Measurements from ENCODE around the gene ISYNA1.

ISYNA1 gene

GRCh38 chr19:18456974-18457373 lies 19.0 kb upstream of the ISYNA1 start:
- Histone ChIP-seq H3K27ac (ENCODE audit: low read depth, low read length) (peak overlapping the region; percentile 79), H3K9ac (ENCODE audit: low read length in 5 of 5) (peak overlapping the region in 1 of 5 donors; percentile 27), H3K4me1 (ENCODE audit: control insufficient read depth in 5 of 5, insufficient read depth in 5 of 5, low read length in 5 of 5) (peaks cover 23 to 51% (median 40%) of the 10 kb centered on the region in 5 donors), H3K27me3 (ENCODE audit: control insufficient read depth in 5 of 5, insufficient read depth in 4 of 5, low read length in 5 of 5) (no peaks in the 10 kb centered on the region), H3K9me3 (ENCODE audit: control insufficient read depth in 5 of 5, low read length in 5 of 5) (no peaks in the 10 kb centered on the region), H3K4me3 (ENCODE audit: low read depth in 1 of 5, low read length in 5 of 5) (no peak overlapping the region), H3K36me3 (ENCODE audit: control insufficient read depth in 5 of 5, insufficient read depth in 5 of 5, low read length in 5 of 5) (peaks cover 0 to 73% (median 36%) of the 10 kb centered on the region in 5 donors)

- Histone ChIP-seq H3K4me1 (ENCODE audit: control insufficient read depth in 5 of 5, insufficient read depth in 5 of 5, low read length in 5 of 5) (peaks cover 20 to 46% (median 35%) of the 10 kb centered on the region in 5 donors), H3K27ac (ENCODE audit: low read depth, low read length) (peak overlapping the region; percentile 79), H3K9me3 (ENCODE audit: control insufficient read depth in 5 of 5, low read length in 5 of 5) (no peaks in the 10 kb centered on the region), H3K36me3 (ENCODE audit: control insufficient read depth in 5 of 5, insufficient read depth in 5 of 5, low read length in 5 of 5) (peaks cover 0 to 73% (median 38%) of the 10 kb centered on the region in 5 donors), H3K27me3 (ENCODE audit: control insufficient read depth in 5 of 5, insufficient read depth in 4 of 5, low read length in 5 of 5) (no peaks in the 10 kb centered on the region), H3K4me3 (ENCODE audit: low read depth in 1 of 5, low read length in 5 of 5) (no peak overlapping the region), H3K9ac (ENCODE audit: low read length in 5 of 5) (no peak overlapping the region)
Observed at GRCh38 chr19:18456279-18456678, 18.3 kb upstream of the ISYNA1 start.

DNA sequence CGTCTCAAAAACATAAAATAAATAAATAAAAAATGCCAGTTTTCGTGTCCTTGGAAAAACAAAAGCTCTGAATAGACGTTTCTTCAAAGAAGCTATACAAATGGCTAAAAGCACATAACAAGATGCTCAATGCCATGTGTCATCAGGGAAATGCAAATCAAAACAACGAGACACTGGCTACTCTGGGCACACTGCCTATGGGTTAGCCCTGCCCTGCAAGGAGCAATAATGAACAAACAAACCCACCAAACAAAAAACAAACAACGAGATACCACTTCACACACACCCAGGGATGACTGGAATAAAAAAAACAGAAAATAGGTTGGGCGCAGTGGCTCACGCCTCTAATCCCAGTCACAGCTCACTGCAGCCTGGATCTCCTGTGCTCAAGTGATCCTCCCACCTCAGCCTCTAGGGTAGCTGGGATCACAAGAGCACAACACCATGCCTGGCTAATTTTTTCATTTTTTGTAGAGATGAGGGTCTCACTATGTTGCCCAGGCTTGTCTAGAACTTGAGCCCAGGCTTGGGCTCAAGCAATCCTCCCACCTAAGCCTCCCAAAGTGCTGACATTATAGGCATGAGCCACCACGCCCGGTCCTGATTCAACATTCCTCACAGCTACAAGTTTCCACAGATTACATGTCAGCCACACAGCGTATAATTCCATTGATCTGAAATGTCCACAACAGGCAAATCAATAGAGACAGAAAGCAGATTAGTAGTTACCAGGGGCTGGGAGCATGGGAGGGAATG lies 15.5 kb upstream of the ISYNA1 start:
- Histone ChIP-seq H3K4me3 (ENCODE audit: low read depth in 1 of 5, low read length in 5 of 5) (no peak overlapping the region), H3K9me3 (ENCODE audit: control insufficient read depth in 5 of 5, low read length in 5 of 5) (no peaks in the 10 kb centered on the region), H3K36me3 (ENCODE audit: control insufficient read depth in 5 of 5, insufficient read depth in 5 of 5, low read length in 5 of 5) (peaks cover 0 to 79% (median 54%) of the 10 kb centered on the region in 5 donors), H3K4me1 (ENCODE audit: control insufficient read depth in 5 of 5, insufficient read depth in 5 of 5, low read length in 5 of 5) (peaks cover 5 to 30% (median 27%) of the 10 kb centered on the region in 5 donors), H3K9ac (ENCODE audit: low read length in 5 of 5) (no peak overlapping the region), H3K27ac (ENCODE audit: low read depth, low read length) (no peak overlapping the region), H3K27me3 (ENCODE audit: control insufficient read depth in 5 of 5, insufficient read depth in 4 of 5, low read length in 5 of 5) (no peaks in the 10 kb centered on the region)

DNA sequence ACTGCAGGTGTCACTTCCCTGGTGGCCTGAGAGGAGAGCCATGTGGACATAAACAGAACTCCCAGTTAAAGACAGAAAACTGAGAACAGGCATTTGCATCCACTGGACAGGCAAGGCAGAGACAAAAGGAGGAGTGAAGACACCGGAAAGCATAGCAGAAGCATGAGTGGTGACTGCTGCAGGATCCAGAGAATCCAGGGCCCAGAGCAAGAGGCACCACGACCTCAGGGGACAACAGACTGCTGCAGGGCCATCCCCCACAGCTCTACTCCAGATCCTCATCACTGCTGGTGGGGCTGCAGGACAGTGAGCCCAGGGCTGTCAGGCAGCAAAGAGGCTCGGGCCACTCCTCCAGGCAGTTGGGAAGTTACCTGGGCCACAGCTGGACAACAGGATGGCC lies 14.5 kb upstream of the ISYNA1 start:
- H3K36me3 ChIP-seq (ENCODE audit: control insufficient read depth in 5 of 5, insufficient read depth in 5 of 5, low read length in 5 of 5): peaks cover 0 to 78% (median 54%) of the 10 kb centered on the region in 5 donors
- H3K4me1 ChIP-seq (ENCODE audit: control insufficient read depth in 5 of 5, insufficient read depth in 5 of 5, low read length in 5 of 5): peaks cover under 1 to 20% (median 18%) of the 10 kb centered on the region in 5 donors
- H3K27me3 ChIP-seq (ENCODE audit: control insufficient read depth in 5 of 5, insufficient read depth in 4 of 5, low read length in 5 of 5): no peaks in the 10 kb centered on the region
- H3K9me3 ChIP-seq (ENCODE audit: control insufficient read depth in 5 of 5, low read length in 5 of 5): no peaks in the 10 kb centered on the region
- no peak overlapping the region for H3K4me3 ChIP-seq (ENCODE audit: low read depth in 1 of 5, low read length in 5 of 5)
- H3K27ac ChIP-seq (ENCODE audit: low read depth, low read length): no peak overlapping the region
- H3K9ac ChIP-seq (ENCODE audit: low read length in 5 of 5): no peak overlapping the region

- Histone ChIP-seq H3K4me3 (ENCODE audit: low read depth in 1 of 5, low read length in 5 of 5) (no peak overlapping the region), H3K4me1 (ENCODE audit: control insufficient read depth in 5 of 5, insufficient read depth in 5 of 5, low read length in 5 of 5) (peaks cover 0 to 19% (median 8%) of the 10 kb centered on the region in 5 donors), H3K27me3 (ENCODE audit: control insufficient read depth in 5 of 5, insufficient read depth in 4 of 5, low read length in 5 of 5) (no peaks in the 10 kb centered on the region), H3K9ac (ENCODE audit: low read length in 5 of 5) (no peak overlapping the region), H3K9me3 (ENCODE audit: control insufficient read depth in 5 of 5, low read length in 5 of 5) (no peaks in the 10 kb centered on the region), H3K27ac (ENCODE audit: low read depth, low read length) (no peak overlapping the region), H3K36me3 (ENCODE audit: control insufficient read depth in 5 of 5, insufficient read depth in 5 of 5, low read length in 5 of 5) (peaks cover 0 to 78% (median 59%) of the 10 kb centered on the region in 5 donors)
Observed at GRCh38 chr19:18450931-18451836, 13.3 kb upstream of the ISYNA1 start.

GRCh38 chr19:18450021-18450930 lies 12.3 kb upstream of the ISYNA1 start:
- H3K9me3 ChIP-seq (ENCODE audit: control insufficient read depth in 5 of 5, low read length in 5 of 5): no peaks in the 10 kb centered on the region
- no peaks in the 10 kb centered on the region for H3K27me3 ChIP-seq (ENCODE audit: control insufficient read depth in 5 of 5, insufficient read depth in 4 of 5, low read length in 5 of 5)
- H3K4me1 ChIP-seq (ENCODE audit: control insufficient read depth in 5 of 5, insufficient read depth in 5 of 5, low read length in 5 of 5): peaks cover 0 to 19% (median 8%) of the 10 kb centered on the region in 5 donors
- no peak overlapping the region for H3K4me3 ChIP-seq (ENCODE audit: low read depth in 1 of 5, low read length in 5 of 5)
- peaks cover 0 to 77% (median 63%) of the 10 kb centered on the region in 5 donors for H3K36me3 ChIP-seq (ENCODE audit: control insufficient read depth in 5 of 5, insufficient read depth in 5 of 5, low read length in 5 of 5)
- H3K9ac ChIP-seq (ENCODE audit: low read length in 5 of 5): no peak overlapping the region
- H3K27ac ChIP-seq (ENCODE audit: low read depth, low read length): no peak overlapping the region

DNA sequence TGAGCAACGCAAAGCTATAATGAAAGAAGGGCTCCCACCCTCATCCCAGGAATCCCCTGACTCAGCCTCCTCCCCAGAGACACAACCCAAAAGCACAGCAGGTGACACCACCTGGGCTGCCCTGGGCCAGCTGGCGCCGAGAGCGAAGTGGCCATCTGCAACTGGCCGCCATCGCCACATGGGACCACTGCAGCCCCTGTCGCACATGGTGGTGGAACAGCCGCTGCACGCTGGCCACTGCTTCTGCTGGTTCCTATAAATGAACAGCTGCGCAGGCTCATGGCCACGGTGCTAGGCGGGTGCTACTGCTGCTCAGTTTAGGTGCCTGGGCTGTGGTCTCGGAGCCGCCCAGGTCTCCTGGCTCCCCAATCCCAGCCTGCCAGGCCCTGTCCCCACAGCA lies 11.6 kb upstream of the ISYNA1 start:
- H3K27ac ChIP-seq (ENCODE audit: low read depth, low read length): no peak overlapping the region
- H3K36me3 ChIP-seq (ENCODE audit: control insufficient read depth in 5 of 5, insufficient read depth in 5 of 5, low read length in 5 of 5): peaks cover 0 to 84% (median 71%) of the 10 kb centered on the region in 5 donors
- no peaks in the 10 kb centered on the region for H3K9me3 ChIP-seq (ENCODE audit: control insufficient read depth in 5 of 5, low read length in 5 of 5)
- H3K27me3 ChIP-seq (ENCODE audit: control insufficient read depth in 5 of 5, insufficient read depth in 4 of 5, low read length in 5 of 5): no peaks in the 10 kb centered on the region
- no peak overlapping the region for H3K9ac ChIP-seq (ENCODE audit: low read length in 5 of 5)
- no peak overlapping the region for H3K4me3 ChIP-seq (ENCODE audit: low read depth in 1 of 5, low read length in 5 of 5)
- peaks cover 0 to 19% (median 8%) of the 10 kb centered on the region in 5 donors for H3K4me1 ChIP-seq (ENCODE audit: control insufficient read depth in 5 of 5, insufficient read depth in 5 of 5, low read length in 5 of 5)

GRCh38 chr19:18446811-18447359 lies 9.0 kb upstream of the ISYNA1 start:
- no peaks in the 10 kb centered on the region for H3K9me3 ChIP-seq (ENCODE audit: control insufficient read depth in 5 of 5, low read length in 5 of 5)
- peaks cover 0 to 19% (median 8%) of the 10 kb centered on the region in 5 donors for H3K4me1 ChIP-seq (ENCODE audit: control insufficient read depth in 5 of 5, insufficient read depth in 5 of 5, low read length in 5 of 5)
- H3K27me3 ChIP-seq (ENCODE audit: control insufficient read depth in 5 of 5, insufficient read depth in 4 of 5, low read length in 5 of 5): no peaks in the 10 kb centered on the region
- no peak overlapping the region for H3K9ac ChIP-seq (ENCODE audit: low read length in 5 of 5)
- no peak overlapping the region for H3K27ac ChIP-seq (ENCODE audit: low read depth, low read length)
- H3K36me3 ChIP-seq (ENCODE audit: control insufficient read depth in 5 of 5, insufficient read depth in 5 of 5, low read length in 5 of 5): peaks cover 0 to 83% (median 75%) of the 10 kb centered on the region in 5 donors
- H3K4me3 ChIP-seq (ENCODE audit: low read depth in 1 of 5, low read length in 5 of 5): no peak overlapping the region

DNA sequence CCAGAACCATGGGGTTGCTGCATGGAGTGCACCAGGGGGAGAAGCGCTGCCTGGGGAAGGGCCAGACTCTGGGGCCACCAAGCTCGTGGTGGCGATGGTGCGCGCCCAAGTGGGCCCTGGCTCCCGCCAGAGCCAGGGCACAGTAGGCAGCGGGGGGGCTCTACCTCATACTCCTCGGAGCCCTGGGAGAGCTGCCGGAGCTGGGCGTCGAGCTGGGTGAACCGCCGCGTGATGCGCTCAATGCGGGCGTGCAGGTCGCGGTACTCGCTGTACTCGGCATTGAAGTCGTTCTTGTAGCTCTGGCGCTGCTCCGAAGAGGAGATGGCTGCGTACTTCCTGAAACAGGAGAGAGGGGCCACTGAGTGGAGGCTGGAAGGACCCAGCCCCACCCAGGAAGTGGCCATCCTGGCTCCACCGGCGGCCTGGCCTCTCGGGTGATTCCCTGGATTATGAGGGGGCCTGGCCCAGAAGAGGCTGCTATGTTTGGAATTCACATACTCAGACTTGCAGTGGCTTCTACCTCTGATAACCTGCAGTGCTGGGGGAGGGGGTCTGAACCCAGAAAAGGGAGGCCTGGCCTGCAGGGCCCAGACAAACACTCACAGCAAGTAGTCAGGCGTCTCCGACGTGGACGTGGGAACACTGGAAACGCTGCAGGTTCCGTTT lies 8.3 kb upstream of the ISYNA1 start:
- H3K9me3 ChIP-seq (ENCODE audit: control insufficient read depth in 5 of 5, low read length in 5 of 5): no peaks in the 10 kb centered on the region
- peaks cover 0 to 79% (median 71%) of the 10 kb centered on the region in 5 donors for H3K36me3 ChIP-seq (ENCODE audit: control insufficient read depth in 5 of 5, insufficient read depth in 5 of 5, low read length in 5 of 5)
- no peak overlapping the region for H3K4me3 ChIP-seq (ENCODE audit: low read depth in 1 of 5, low read length in 5 of 5)
- peaks cover 0 to 17% (median 6%) of the 10 kb centered on the region in 5 donors for H3K4me1 ChIP-seq (ENCODE audit: control insufficient read depth in 5 of 5, insufficient read depth in 5 of 5, low read length in 5 of 5)
- no peak overlapping the region for H3K27ac ChIP-seq (ENCODE audit: low read depth, low read length)
- H3K9ac ChIP-seq (ENCODE audit: low read length in 5 of 5): no peak overlapping the region
- no peaks in the 10 kb centered on the region for H3K27me3 ChIP-seq (ENCODE audit: control insufficient read depth in 5 of 5, insufficient read depth in 4 of 5, low read length in 5 of 5)
